Mesendoderm (in vitro differentiated cells): ENCODE data around the gene TRIM6.

Experiments
- DNase-seq: peaks from one replicate; pipeline ENCODE4 v3.0.0; 2013
- H2AK5ac ChIP-seq: 2 replicates; pipeline ENCODE4 v1.6.1; 2013; ENCODE audit warnings: low read length, inconsistent platforms
- H2BK120ac ChIP-seq: 2 replicates; pipeline ENCODE4 v1.6.1; 2013; ENCODE audit warnings: low read depth, mild to moderate bottlenecking, low read length, moderate library complexity, mixed read lengths
- H2BK15ac ChIP-seq: replicated peaks from 2 replicates; pipeline ENCODE4 v1.6.1; 2013; ENCODE audit warnings: low read depth, mild to moderate bottlenecking, moderate library complexity
- H2BK5ac ChIP-seq: 2 replicates; pipeline ENCODE4 v1.6.1; 2013; ENCODE audit warnings: low read length, inconsistent platforms
- H3K18ac ChIP-seq: 2 replicates; pipeline ENCODE4 v1.6.1; 2013; ENCODE audit warnings: mild to moderate bottlenecking, low read length, mixed read lengths
- H3K23ac ChIP-seq: one replicate; pipeline ENCODE4 v1.6.1; 2013; ENCODE audit warnings: low read length
- H3K27ac ChIP-seq: 2 replicates; pipeline ENCODE4 v1.5.1; 2013; ENCODE audit warnings: low read depth, mild to moderate bottlenecking, inconsistent platforms, low read length, moderate library complexity
- H3K27me3 ChIP-seq: 2 replicates; pipeline ENCODE4 v1.6.1; 2013; ENCODE audit warnings: low read length, control low read depth, mild to moderate bottlenecking, inconsistent platforms; ENCODE audit not compliant: insufficient read depth, poor library complexity
- H3K36me3 ChIP-seq: 2 replicates; pipeline ENCODE4 v1.6.1; 2013; ENCODE audit warnings: low read length, inconsistent platforms; ENCODE audit not compliant: control insufficient read depth, insufficient read depth
- H3K4ac ChIP-seq: one replicate; pipeline ENCODE4 v1.6.1; 2013; ENCODE audit warnings: low read depth, mild to moderate bottlenecking, low read length, moderate library complexity
- H3K4me1 ChIP-seq: 2 replicates; pipeline ENCODE4 v1.6.1; 2013; ENCODE audit warnings: low read depth, low read length, inconsistent platforms; ENCODE audit not compliant: control insufficient read depth
- H3K4me2 ChIP-seq: 2 replicates; pipeline ENCODE4 v1.6.1; 2013; ENCODE audit warnings: low read length
- H3K4me3 ChIP-seq: 2 replicates; pipeline ENCODE4 v1.5.1; 2013; ENCODE audit warnings: mild to moderate bottlenecking, low read length
- H3K56ac ChIP-seq: one replicate; pipeline ENCODE4 v1.6.1; 2013; ENCODE audit warnings: low read length
- H3K79me1 ChIP-seq: 2 replicates; pipeline ENCODE4 v1.6.1; 2013; ENCODE audit warnings: low read length, inconsistent platforms
- H3K79me2 ChIP-seq: 2 replicates; pipeline ENCODE4 v1.6.1; 2013; ENCODE audit warnings: mild to moderate bottlenecking, low read length; ENCODE audit not compliant: control insufficient read depth, insufficient read depth
- H3K9ac ChIP-seq: 2 replicates; pipeline ENCODE4 v1.6.1; 2013; ENCODE audit warnings: low read length, inconsistent platforms
- H4K5ac ChIP-seq: one replicate; pipeline ENCODE4 v1.6.1; 2013; ENCODE audit warnings: low read length
- H4K8ac ChIP-seq: one replicate; pipeline ENCODE4 v1.6.1; 2013; ENCODE audit warnings: low read depth, mild to moderate bottlenecking, control low read depth, low read length, moderate library complexity
- WGBS: extraction: QIAGEN DNeasy Blood & Tissue Kit; methylation state at CpG from one replicate; pipeline ENCODE4 v1.1.7; 2013; ENCODE audit warnings: low lambda C conversion rate, missing lambda C conversion rate; ENCODE audit not compliant: insufficient coverage; ENCODE audit errors: extremely low coverage; 5-methylcytosine and 5-hydroxymethylcytosine counted together

The TRIM6 gene

DNA sequence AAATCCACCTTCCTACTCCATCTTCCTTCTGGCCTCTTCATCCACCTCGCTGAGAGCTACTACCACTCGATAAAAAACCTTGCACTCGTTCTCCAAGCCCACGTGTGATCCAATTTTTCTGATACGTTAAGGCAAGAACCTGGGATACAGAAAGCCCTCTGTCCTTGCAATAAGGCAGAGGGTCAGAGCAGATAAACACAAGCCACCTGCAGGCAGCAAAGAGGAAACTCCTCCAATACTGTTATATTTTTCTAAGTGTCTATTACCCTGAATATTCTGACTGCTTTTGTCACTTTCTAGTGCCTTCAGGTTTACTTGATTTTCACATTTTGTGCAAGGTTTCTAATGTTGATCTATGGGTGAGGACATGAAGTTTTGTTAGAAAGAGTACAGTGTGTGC, 61.9 kb downstream of the TRIM6 start:
- Histone ChIP-seq H2AK5ac (no peak overlapping the region), H4K5ac (no peak overlapping the region), H3K56ac (no peak overlapping the region), H3K4ac (no peak overlapping the region), H4K8ac (no peak overlapping the region), H3K36me3 (no peaks in the 10 kb centered on the region), H3K27me3 (no peaks in the 10 kb centered on the region), H2BK5ac (no peak overlapping the region), H3K79me1 (no peaks in the 10 kb centered on the region), H3K18ac (no peak overlapping the region), H3K4me2 (no peak overlapping the region), H2BK120ac (no peak overlapping the region), H3K4me1 (no peaks in the 10 kb centered on the region), H3K27ac (no peak overlapping the region), H3K23ac (no peak overlapping the region), H3K79me2 (no peaks in the 10 kb centered on the region), H3K9ac (no peak overlapping the region), H2BK15ac (no peak overlapping the region), H3K4me3 (no peak overlapping the region)
- DNase-seq: no peak
- WGBS: no CpG with 5 or more reads among the region's 5 CpGs
